HuH-7 (cell line): ENCODE data around the gene CLDN8.

Experiments used
- DNase-seq: peaks from one replicate; pipeline ENCODE4 v3.0.0; 2011; ENCODE audit warnings: low spot score

Gene CLDN8

DNA sequence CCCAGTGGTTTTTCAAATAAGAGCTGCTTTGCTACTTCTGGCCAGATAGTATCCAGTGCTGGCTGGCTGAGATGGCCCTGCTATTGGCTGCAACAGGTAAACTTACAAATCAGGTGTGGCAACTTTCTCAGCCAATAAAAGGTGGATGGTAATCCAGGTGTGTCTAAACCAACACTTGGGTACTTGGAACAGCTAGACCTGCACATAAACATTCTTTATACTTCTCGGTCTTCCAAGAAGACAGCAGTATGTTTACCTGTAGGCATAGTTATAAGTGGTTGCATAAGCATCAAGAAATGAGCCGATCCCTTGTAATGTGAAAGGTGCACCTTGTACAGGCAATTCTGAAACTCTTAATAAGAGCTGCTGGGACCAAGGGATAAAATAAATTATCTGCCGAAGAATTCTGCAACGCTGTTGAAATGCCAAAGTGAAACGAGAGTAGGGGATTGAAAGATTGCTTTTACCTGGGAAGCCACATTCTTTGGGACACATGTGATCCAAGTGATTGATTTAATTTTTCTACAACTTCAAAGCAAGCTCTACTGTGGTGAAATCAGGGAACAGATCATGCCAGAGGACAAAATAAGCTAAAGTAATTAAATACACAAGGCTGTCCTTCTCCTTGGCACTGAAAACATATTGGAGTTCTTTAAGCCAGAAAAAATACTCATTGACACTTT is at the start of gene CLDN8:
TSS of gene CLDN8 (minus strand) at position 57 of the 683 bp plus-strand sequence. CDS start 172 bp downstream, outside the sequence.
- no peak for DNase-seq

DNA sequence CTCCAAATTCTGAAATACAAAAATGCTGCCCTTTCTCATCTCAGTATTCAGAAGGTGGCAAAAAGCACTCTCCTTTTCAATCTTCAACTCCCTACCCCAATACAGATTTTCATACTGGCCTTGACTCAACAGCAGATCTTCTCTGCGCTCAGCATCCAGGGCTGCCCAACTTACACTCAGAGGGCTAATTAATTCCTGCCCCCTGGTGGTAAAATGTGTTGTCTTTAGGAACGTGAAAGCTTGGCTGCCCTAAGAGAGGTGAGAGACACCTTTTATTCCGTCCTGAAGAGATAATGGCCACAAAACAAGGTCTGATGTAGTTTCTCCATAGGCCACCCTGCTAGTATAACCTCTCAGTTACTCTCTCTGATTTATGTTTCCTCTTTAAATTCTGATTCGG is 41.9 kb upstream of the CLDN8 start:
- DNase-seq = peak; percentile 11

DNA sequence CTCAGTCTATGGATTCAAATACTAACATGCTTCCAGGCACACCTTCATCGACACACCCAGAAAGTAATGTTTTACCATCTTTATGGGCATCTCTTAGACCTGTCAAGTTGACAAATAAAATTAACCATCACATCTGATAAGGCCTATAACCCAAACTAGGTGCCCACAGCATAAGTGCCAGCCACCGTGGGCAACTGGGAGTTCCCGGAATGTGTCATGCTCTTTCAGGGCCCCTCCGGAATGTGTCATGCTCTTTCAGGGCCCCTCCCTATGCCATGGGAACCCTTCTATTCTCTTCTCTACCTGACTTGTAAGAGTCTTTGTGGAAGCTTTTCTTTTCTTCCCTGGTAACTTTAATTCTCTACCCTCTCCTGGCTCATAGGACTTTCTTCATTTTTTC is 40.2 kb upstream of the CLDN8 start:
- no peak for DNase-seq

DNA sequence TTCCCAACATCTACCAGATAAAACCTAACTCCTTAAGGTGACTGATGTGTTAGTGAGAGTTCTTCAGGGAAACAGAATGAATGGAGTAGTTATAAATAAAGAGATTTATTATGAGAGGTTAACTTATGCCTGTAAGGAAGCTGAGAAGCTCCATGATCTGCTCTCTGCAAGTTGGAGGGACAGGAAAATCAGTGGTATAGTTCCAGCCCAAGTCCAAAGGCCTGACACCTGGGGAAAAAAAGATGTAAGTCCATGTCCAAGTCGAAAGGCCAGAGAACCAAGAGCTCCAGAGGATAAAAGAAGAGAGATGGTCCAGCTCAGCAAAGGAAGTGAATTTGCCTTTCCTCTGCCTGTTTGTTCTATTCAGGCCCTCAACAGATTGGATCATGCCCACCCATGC is 39.8 kb upstream of the CLDN8 start:
- DNase-seq = no peak

DNA sequence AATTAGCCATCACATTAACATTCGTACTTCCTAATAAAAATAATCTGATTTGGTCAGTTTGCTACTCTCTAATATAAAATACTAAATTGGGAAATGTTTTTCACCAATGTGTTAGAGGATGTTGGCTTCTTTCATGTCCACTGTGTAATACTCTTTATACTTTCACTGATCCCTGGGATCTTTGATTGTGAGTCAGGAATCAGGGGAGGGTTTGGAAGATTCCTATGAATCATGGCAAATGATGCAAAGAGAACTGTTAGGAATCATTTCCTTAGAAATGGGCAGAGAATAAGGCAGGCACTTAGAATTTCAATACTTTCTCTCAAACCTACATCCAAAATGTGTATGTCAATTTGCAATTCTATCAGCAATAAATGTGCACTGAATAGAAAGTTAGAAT is 35.9 kb upstream of the CLDN8 start:
- no peak for DNase-seq

DNA sequence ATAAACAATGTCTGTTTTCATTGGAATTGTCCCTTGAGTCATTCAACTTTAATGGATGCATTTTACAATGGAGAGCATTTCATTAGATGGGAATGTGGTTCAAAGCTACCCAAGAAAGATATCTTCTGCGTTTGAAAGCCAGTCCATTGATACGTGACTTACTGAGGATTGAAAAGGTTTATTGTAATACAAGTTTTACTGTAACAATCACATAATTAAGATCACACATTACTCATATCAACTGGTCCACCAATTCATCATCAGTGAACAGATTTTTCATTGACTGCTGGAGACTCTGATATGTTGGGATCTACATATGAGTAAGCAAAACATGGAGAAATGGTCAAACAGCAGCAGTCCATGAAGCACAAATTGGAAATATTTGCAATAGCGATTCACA is 34.0 kb upstream of the CLDN8 start:
- DNase-seq = no peak

DNA sequence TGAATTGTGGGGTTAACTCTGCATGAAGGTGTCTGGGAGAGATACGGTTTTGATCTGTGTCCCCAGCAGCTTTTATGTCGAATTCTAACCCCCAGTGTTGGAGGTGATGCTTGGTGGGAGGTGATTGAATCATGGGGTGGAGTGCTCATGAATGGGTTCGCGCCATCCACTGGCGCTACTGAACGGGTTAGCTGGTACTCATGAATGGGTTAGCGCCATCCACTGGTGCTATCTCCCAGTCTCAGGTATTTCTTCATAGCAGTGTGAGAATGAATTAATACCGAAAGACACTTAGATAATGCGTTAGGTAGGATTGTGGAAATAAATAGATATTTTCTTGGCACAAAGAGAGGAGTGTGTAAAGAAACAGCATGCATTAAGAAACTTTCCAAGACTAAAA is 32.9 kb upstream of the CLDN8 start:
- no peak for DNase-seq

DNA sequence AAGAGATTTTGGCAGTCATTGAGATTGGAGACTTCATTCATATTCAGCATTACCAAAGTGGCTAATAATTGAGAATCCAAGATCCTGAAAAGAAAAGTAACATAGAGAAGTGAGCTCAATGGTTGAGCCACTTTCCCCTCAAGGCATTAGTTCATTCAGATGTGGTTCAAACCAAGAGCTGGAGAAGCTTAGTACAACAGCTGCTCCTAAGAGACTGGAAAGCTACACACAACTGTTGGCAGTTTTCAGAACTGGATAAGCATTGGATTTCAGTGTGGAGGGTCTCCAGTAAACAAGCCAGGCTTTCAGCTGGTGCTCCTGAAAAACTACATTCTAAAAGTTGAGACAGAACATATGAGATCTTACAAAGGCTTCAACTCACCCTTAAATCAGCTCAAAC is 29.2 kb upstream of the CLDN8 start:
- DNase-seq = no peak

DNA sequence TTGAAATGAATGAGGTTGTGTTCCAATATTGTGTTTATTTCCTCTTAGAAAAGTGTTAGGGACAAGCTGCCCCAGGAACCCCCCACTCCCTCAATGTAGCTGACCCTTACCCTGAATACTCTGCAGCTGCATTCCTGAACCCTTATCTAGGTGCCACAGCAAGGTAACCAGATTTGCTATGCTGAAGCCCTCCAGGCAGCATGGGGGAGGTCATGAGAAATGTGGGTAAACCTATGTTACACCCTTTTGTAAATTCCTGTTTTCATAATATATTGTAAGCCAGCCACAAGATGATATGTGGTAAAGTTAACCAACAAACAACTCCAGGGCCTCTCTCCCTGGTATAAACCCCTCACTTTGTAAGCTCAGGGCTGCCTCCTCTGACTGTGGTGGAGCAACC is 27.8 kb upstream of the CLDN8 start:
- DNase-seq = no peak

DNA sequence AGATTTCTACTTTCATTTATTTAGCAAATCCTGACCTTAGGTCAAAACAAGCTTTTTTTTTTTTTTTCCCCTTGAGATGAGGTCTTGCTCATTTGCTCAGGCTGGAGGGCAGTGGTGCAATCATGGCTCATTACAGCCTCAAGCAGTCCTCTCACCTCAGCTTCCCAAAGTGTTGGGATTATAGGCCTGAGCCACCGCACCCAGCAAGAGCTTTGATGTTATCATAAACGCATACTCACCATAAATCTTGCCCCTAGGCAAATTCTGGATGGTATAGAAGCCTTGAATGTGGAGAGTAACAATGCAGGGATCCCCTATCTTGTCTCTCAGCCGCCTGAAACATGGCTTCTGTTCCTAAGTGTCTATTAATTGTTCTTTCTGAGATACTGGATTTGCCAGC is 24.8 kb upstream of the CLDN8 start:
- DNase-seq = no peak

DNA sequence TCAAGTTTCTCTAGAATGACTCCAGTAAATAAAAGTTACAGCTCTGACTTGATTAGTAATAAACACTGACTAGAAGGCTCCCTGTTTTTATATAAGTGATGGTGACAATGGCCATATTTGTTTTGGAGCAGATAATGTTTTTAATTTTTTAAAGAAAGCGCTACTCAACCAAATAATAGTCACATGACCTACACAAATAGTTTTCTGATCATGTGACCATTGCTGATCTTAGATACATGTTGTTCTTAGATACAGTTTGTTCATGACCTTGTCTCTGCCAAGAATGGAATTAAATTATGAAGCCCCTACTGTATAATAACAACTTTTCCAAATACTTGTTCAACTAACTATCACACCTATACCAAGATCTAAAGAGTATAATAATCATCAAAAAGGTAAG is 22.3 kb upstream of the CLDN8 start:
- DNase-seq = no peak

DNA sequence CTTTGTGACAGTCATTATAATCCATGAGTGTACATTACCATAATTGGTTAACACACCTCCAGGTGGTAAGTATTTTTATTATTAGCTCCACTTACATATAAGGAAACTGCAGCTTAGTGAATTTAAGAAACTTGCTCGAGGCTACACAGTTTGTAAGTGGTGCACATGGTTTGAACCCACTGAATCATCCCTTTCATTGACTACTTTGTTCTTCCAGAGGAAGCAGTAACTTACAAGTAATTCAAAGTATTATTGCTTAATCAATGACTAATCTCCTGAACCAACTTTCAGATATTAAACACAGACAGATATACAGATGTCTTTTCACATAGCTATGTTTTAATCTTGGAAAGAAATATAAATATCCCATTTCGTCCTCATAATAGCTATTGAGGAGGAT is 18.7 kb upstream of the CLDN8 start:
- no peak for DNase-seq

DNA sequence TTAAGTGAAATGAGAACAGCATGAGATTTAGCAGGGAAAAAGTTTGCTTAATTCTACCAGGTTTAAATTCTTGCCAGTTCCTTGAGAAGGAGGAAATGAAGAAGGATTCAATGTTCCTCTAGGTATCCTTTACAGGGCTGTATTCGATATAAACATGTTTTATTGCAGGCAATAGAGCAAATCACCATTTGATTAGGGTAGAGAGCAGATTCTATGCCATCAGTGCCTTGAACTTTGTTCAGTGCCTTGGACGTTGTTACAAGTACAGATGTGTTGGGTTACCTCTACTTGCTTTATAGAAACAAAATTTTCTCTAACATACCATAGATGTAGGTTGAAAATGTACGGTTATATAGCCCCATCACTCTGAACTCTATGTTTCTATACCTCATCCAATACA is 18.2 kb upstream of the CLDN8 start:
- no peak for DNase-seq

DNA sequence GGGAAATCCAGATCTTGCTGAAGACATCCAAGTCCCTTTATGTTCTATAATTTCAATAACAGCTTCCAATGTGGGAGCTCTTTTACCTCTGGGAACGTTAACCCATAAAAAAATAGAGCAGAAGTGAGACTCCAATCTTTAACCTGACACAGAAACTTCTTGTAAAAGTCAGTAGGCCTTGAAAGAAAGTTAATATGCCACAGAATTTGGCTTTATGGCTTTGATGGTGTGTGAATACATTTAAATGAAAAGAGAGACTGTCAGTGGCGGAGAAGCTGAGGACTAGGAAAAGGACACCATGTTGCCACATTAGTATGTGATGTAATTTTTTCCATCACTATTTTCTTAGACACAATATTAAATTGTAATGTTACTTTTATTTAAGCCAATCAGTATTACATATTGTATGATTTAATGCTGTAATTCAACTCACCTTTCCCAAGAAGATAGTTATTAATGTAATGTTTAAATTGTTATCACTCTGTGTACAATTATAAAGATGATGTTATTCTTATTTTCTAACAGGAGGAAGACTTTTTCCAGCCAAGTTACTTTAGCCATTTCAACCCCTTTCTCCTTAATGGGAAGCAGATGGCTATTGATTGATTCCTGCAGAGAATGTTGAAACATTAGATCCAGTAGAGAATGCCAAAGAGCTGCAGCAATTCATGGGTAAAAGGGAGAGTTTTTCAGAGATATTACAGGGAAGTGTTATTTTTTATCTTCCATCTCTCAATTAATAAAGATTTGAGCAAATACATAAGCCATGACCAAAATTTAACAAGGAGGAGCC is 17.5 kb upstream of the CLDN8 start:
- no peak for DNase-seq

DNA sequence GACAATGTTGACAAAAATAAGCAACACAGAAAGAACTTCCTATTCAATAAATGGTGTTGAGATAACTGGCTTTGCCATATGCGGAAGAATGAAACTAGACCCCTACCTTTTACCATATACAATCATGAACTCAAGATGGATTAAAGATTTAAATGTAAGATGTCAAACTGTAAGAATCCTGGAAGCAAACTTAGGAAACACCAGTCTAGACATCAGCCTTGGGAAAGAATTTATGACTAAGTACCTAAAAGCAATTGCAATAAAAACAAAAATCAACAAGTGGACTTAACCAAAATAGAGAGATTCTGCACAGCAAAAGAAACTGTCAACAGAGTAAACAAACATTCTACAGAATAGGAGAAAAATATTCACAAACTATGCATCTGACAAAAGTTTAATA is 16.1 kb upstream of the CLDN8 start:
- DNase-seq = no peak

DNA sequence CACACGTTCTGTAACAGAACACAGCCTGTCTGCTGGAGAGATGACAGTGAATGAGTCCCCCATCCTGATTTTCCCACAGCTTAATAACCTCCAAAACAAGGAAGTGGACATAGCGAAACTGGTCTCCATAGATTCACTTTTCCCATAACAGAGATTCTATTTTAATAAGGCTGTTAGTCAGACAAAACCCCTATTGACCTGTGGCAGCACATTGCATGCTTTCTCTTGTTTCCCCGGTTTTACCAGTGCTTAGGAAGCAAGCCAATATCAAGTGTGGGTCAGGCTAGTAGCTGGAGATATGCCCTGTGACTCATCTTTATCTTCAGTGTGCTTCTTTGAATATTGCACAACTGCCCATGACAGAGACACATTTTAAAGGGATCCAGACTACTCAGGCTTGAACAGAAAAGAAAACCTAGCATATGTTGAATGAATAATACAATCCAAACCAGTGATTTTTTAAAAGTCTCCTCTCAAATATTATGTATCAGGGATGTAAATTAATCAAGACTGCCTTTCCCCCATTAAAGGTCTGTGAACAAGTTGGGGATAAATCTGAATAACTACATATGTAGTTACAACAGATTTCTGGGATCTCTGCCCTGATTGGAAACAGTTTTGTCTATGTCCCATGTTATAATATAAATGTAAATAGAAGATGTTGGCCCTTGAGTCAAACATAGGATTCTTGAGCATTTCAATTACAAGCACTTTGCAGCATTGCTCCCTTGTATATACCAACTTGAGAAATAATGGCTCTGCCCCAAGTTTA is 11.9 kb upstream of the CLDN8 start:
- DNase-seq = no peak

DNA sequence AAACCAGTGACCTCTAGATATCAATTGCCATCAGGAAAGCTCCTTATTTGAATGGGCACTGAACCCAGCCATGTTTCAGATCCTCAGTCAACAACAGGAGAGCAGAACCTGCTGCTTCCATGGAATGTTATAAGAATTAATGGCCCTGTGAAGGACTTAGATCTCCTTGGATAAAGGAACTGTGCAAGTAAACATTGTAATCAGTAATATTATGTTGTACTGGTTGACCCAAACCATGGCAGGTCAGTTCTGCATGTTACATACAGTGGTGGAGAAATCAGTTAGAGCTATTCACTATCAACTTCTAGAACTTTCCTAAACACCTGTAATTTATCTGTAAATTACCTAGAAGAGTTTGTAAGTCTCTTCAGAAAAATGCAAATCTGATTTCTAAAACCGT is 11.2 kb upstream of the CLDN8 start:
- no peak for DNase-seq

DNA sequence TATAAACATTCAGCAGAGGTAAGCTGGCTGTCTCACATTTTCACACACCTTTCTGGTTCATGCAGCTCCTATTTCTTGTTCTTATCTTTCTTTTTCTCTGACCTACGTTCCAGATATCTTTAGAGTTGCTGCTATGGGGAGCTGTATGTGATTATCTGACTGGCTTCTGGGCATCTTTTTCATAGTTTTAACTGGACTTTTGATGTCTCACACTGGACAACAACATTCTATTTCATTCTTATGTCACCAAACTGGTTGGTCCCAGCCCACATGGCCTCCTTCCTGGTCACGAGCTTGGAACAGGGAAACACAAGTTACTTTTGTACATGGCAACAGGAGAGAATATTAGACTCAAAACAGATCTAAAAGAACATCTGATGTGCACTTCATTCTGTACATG is 7.7 kb upstream of the CLDN8 start:
- DNase-seq = no peak

DNA sequence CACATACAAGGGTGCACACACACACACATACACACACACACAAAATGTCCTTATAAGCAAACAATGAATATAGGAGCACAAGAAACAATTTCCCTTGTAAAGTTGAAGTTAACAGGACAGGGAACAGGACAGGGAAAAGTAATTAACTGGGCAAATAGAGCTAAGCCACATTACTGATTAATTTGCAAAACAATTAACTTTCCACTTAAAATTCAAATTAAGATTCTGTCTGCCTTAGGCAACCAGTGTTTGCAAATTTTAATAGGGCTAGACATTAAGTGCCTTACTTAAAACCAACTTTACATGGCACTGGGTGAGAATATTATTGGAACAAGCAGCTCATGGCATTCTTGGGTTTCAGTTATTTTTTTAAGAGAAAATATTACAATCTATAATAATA is 6.8 kb upstream of the CLDN8 start:
- no peak for DNase-seq

DNA sequence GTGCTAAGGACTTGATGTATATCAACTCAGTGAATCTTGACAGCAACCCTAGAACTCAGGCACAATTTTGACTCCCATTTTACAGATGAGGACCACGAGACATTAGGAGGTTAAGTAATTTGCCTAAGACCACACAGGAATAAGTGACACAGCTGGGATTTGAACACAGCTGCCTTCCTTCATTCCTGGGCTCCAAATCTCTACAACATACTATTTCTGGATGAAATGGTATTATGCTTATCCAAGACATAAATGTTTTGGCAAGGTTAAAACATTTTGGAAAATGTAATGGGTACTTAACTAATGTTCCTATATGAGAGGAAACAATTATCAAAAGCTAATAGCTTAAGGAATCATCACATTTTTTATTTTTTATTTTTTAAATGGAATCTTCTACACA is 4.8 kb downstream of the CLDN8 start:
- DNase-seq = no peak

DNA sequence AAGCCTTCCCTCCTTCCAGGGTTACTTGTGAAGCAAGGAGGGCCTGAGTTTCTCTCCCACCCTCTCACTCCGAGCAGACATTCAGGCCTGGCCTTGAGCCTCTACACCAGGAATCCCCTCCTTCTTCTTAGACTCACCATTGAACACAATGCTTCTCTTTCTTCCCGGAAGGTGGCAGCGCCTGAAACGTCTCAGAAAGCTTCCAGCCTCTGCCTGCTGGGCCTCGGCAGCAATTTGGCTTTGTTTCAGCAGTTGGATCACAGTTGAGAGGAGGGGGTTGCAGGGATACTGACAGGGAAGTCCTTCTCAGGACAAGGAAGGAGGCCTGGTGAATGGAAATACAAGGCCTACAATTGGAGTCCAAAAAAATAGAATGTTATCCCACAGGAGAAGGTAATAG is 6.3 kb downstream of the CLDN8 start:
- no peak for DNase-seq

DNA sequence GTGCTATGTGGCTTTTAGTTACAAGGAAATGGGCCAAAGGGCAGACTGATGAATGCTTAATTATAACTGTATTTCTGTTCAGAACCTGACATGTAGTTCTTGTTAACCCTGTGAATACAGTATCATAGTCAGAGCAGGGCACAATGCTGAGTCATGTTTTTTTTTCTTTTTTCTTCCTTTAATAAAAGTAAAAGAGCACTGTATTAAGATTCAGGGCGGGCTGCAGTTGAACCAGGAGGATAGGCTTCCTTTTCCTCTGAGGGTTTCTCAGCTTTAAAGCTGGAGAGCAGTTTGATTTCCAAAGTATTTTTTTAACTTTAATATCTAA is 8.7 kb downstream of the CLDN8 start:
- no peak for DNase-seq

DNA sequence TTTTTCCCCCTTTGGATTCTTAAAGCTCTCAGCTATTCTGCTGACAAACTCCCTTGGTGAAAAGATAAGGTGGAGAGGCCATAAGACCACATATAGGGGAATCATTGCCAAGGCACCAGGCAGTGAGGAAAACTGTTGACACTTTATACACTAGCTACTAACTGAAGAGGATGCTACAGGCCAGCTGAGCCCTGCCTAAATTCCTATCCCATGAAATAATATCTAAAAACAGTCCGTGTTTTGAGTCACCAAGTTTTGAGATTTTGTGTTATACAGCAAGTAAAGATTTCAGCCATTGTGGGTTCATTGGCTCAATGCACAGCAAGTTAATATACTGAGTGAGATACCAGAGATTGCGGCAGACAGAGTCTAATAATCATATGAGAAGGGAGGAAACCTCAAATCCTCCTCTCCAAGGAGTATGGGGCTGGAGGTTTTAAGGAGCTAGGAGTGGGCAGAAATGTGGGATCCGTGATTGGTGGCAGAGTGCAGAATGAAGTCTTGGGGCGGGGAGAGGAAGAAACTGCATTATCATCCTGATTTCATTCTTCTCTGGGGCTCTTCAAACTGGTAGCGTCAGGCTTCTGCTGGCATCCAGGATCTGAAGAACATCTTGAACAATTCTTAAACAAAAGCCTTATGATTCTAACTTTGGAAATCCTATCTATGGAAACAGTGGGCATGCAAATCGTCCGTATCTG is 9.2 kb downstream of the CLDN8 start:
- no peak for DNase-seq
